IPS-20b (cell line): Measurements from ENCODE around the gene BIRC2.
"Not testable (repeated sequence)": the region's sequence is repeated elsewhere in the genome, so short reads cannot be mapped to it uniquely, and the experiment has no call there.

Source experiments
- H3K27ac ChIP-seq: one replicate; pipeline ENCODE4 v1.5.1; 2013; ENCODE audit warnings: low read length
- H3K27me3 ChIP-seq: 2 replicates; pipeline ENCODE4 v1.6.1; 2013; ENCODE audit warnings: mild to moderate bottlenecking, low read length, inconsistent platforms; ENCODE audit not compliant: insufficient read depth
- H3K36me3 ChIP-seq: 2 replicates; pipeline ENCODE4 v1.6.1; 2013; ENCODE audit warnings: low read depth, mild to moderate bottlenecking, inconsistent platforms, low read length, moderate library complexity; ENCODE audit not compliant: insufficient read depth
- H3K4me1 ChIP-seq: 2 replicates; pipeline ENCODE4 v1.6.1; 2013; ENCODE audit warnings: mild to moderate bottlenecking, control low read depth, inconsistent platforms, low read length, moderate library complexity; ENCODE audit not compliant: insufficient read depth
- H3K4me3 ChIP-seq: 2 replicates; pipeline ENCODE4 v1.5.1; 2013; ENCODE audit warnings: mild to moderate bottlenecking, low read length, inconsistent platforms
- H3K9ac ChIP-seq: 2 replicates; pipeline ENCODE4 v1.6.1; 2013; ENCODE audit warnings: low read depth, mild to moderate bottlenecking, inconsistent platforms, low read length, moderate library complexity
- H3K9me3 ChIP-seq: 2 replicates; pipeline ENCODE4 v1.6.1; 2013; ENCODE audit warnings: mild to moderate bottlenecking, low read depth, low read length, inconsistent platforms; ENCODE audit not compliant: insufficient read depth

Gene BIRC2

DNA sequence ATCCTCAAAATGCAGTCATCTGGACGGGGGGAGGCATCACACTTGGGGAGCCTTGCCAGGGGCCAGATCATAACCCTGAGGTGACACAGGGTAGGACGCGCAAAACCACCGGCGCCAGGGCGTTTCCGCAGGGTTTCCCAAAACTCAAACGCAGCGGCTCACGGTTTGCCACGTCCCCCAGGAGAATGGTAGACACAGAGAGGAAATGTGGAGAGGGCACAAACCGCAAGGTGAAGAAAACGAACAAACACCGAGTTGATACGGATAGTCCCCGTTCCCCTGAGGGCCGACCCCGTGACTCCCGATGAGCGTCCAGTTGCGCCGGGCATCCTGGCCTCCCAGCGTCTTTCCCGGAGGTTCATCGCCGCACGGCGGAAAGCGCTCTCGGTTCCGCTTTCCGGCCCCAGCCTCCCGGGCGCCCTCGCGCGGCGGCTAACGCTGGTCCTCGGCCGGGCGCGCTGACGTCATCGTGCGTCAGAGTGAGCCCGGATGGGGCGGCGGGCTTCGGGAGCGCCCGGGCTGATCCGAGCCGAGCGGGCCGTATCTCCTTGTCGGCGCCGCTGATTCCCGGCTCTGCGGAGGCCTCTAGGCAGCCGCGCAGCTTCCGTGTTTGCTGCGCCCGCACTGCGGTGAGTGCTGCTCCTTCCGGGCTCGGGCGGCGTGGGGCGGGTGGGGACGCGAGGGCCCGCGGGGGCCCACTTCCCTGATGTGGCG lies at the start of gene BIRC2:
Gene BIRC2 (plus strand): TSS at position 467 of the 714 bp plus-strand sequence. CDS start 2,641 bp downstream, outside the sequence.
- Histone ChIP-seq H3K36me3 (peaks cover 6% of the 10 kb centered on the region), H3K27me3 (no peaks in the 10 kb centered on the region), H3K27ac (peak within 1 kb of the TSS; percentile 78), H3K4me1 (peaks cover 5% of the 10 kb centered on the region; the same call in 1 of the 2 replicates), H3K9me3 (no peaks in the 10 kb centered on the region), H3K9ac (peak within 1 kb of the TSS; percentile 90), H3K4me3 (peak within 1 kb of the TSS; percentile 91)

DNA sequence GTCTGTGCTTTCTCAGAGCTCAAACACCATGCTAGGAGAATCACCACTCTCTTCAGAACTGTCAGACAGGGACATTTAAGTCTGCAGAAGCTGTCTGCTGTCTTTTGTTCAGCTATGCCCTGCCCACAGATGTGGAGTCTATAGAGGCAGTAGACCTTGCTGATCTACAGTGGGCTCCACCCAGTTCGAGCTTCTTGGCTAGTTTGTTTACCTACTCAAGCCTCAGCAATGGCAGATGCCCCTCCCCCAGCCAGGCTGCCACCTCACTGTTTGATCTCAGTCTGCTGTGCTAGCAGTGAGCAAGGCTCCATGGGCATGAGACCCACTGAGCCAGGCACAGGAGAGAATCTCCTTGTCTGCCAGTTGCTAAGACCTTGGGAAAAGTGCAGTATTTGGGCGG lies 46.2 kb upstream of the BIRC2 start:
- peaks cover 16% of the 10 kb centered on the region; the same call in 1 of the 2 replicates for H3K9me3 ChIP-seq
- H3K36me3 ChIP-seq, H3K4me3 ChIP-seq, H3K9ac ChIP-seq, H3K4me1 ChIP-seq, H3K27ac ChIP-seq, H3K27me3 ChIP-seq: not testable (repeated sequence)

DNA sequence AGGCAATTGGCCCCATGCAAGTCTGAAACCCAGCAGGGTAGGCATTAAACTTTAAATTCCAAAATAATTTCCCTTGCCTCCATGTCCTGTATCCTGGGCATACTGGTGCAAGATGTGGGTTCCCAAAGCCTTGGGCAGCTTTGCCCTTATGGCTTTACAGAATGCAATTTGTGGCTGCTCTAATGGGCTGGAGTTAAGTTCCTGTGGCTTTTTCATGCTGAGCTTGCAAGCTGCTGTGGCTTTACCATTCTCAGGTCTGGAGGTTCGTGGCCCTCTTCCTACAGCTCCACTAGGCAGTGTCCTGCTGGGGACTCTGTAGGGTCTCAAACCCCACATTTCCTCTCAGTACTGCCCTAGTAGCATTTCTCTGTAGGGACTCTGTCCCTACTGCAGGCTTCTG lies 44.8 kb upstream of the BIRC2 start:
- Histone ChIP-seq H3K27ac (no peak overlapping the region), H3K4me3 (no peak overlapping the region), H3K27me3 (no peaks in the 10 kb centered on the region), H3K36me3 (no peaks in the 10 kb centered on the region), H3K4me1 (peaks cover 5% of the 10 kb centered on the region), H3K9ac (no peak overlapping the region), H3K9me3 (peaks cover 16% of the 10 kb centered on the region; the same call in 1 of the 2 replicates)

DNA sequence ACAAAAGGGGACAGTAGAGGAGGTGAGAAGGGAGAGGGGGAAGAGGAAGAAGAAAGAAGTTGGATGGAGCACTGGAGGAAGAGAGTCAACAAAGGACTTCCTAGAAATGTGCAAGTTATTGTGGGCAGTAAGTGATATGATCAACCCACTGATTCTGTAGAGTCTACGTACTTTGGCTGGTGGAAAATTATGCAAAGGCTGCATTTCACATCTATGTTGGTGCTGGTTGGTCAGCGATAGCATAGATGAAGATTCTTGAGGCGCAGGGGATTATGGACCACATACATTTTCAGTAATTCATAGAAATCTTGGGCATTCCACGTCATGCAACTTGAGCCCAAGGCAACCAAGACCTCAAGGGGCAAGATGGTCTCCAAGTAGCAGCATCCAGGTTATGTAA lies 42.3 kb upstream of the BIRC2 start:
- Histone ChIP-seq H3K9me3 (peaks cover 16% of the 10 kb centered on the region; the same call in 1 of the 2 replicates), H3K9ac (no peak overlapping the region), H3K4me1 (peaks cover 5% of the 10 kb centered on the region), H3K4me3 (no peak overlapping the region), H3K27me3 (no peaks in the 10 kb centered on the region), H3K36me3 (no peaks in the 10 kb centered on the region), H3K27ac (no peak overlapping the region)

DNA sequence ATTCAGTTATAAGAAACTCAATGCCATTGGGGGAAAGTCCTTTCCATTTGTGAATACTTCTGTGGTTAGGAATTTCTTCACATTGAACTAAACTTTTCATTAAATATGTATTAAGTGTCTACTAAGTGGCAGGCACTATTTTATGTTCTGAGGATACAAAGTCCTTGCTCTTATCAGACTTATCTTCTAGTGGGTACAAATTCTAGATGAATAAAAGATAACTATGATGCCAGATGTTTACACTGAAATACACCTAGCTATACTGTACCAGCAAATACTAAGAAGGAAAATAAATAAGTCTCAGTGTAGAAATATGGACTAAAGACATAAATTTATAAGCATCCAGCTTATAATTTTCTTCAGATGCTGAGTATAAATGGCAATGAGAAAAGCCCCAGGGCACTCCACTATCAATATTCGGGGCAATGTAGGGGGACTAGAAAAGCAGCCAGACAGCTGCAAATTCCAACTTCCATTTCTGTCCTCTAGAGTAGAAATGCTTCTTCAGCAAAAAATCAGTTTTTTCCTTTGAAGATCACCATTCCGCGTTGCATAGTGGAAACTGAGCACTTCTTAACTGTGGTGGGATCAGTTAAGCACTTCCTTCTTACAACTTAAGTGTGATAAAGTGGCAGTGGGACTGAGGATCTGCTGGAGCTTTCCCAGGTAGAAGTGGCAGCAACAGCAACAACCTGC lies 41.5 kb upstream of the BIRC2 start:
- H3K4me1 ChIP-seq: peaks cover 5% of the 10 kb centered on the region
- H3K9ac ChIP-seq: no peak overlapping the region
- H3K9me3 ChIP-seq: peaks cover 16% of the 10 kb centered on the region; the same call in 1 of the 2 replicates
- no peak overlapping the region for H3K27ac ChIP-seq
- H3K4me3 ChIP-seq: no peak overlapping the region
- H3K36me3 ChIP-seq: no peaks in the 10 kb centered on the region
- no peaks in the 10 kb centered on the region for H3K27me3 ChIP-seq

DNA sequence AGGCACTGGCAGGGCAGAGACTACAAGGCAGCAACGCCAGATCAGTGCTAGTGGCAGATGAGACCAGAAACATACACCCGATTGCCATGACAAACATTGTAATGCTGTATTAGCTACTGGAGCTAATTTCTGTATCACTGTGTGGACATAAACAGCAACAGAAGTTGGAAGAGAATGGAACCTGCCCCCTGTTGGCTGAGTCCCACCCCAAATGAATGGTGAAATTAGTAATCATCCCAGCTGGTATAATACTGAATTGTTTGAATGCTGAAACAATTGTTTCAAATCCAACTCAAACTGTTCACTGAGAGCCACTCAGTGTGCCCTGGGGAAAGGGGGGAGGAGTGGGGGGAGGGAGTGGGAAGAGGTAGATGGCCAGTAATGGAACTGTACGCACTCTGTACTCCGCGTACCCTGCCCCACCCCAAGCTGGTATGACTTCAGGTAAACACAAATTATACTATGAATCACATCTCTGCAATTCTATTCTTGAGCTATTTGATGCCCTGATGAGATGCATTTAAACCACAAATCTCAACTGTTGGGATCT lies 40.9 kb upstream of the BIRC2 start:
- no peaks in the 10 kb centered on the region for H3K27me3 ChIP-seq
- H3K4me3 ChIP-seq: no peak overlapping the region
- H3K36me3 ChIP-seq: no peaks in the 10 kb centered on the region
- peaks cover 16% of the 10 kb centered on the region; the same call in 1 of the 2 replicates for H3K9me3 ChIP-seq
- H3K4me1 ChIP-seq: peaks cover 5% of the 10 kb centered on the region
- H3K27ac ChIP-seq: no peak overlapping the region
- H3K9ac ChIP-seq: no peak overlapping the region

DNA sequence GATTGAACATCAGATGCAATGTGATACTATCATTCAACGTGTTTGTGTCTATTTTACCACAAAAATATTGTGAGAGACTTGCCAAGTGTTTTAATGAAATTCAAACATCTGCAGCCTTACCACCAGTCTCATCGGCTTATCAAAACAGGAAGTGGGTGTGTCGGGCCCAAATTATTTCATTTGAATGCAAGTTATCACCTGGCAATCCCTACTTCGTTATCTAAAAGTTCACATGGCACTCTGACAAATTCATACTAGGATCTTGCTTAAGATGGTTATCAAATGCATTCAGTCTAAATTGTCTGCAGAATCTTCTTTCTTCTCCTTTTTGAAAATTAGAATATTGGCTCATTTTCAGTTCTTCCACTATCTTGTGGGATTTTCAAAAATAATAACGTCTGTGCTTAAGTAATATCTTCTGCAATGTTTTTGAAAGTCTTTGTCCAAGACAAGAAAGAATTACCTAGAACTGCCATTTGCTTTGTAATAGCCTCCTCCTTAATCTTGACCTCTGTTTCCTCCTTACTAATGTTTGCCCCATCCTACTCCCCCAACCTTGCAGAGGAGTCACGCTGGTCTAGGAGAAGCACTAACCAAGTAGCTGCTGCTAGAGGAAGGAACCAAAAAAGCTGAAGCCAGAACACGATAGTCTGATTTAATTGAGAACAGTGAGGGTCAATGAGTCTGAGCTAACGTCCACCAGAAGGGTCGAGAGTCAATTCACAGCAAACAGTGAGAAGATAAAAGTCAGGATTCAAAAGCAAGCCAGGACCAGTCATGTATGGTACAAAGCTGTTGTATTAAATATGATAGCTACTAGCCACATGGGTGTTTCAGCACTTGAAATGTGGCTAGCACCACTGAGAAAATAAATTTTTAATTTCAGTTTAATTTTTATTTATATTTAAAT lies 39.9 kb upstream of the BIRC2 start:
- Histone ChIP-seq H3K36me3 (no peaks in the 10 kb centered on the region), H3K27ac (no peak overlapping the region), H3K27me3 (no peaks in the 10 kb centered on the region), H3K4me1 (peaks cover 5% of the 10 kb centered on the region), H3K9me3 (peaks cover 10% of the 10 kb centered on the region; the same call in 1 of the 2 replicates), H3K4me3 (no peak overlapping the region), H3K9ac (no peak overlapping the region)

DNA sequence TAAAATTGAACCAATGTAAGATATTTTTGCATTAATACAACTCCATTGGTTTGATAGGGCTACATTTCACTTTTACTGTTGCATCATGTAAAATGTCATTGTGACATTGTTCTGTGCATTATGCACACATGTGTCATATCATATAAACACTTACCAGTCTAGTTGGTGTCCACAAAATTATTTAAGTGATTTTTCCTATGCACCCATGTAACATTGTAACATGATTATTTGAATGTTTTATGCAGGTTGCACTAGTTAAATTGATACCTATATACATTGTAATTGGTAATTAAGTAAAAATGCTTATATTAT lies 39.3 kb upstream of the BIRC2 start:
- H3K36me3 ChIP-seq: no peaks in the 10 kb centered on the region
- H3K27me3 ChIP-seq: no peaks in the 10 kb centered on the region
- no peak overlapping the region for H3K4me3 ChIP-seq
- H3K9me3 ChIP-seq: peaks cover 6% of the 10 kb centered on the region; the same call in 1 of the 2 replicates
- peaks cover 5% of the 10 kb centered on the region for H3K4me1 ChIP-seq
- no peak overlapping the region for H3K27ac ChIP-seq
- H3K9ac ChIP-seq: no peak overlapping the region

DNA sequence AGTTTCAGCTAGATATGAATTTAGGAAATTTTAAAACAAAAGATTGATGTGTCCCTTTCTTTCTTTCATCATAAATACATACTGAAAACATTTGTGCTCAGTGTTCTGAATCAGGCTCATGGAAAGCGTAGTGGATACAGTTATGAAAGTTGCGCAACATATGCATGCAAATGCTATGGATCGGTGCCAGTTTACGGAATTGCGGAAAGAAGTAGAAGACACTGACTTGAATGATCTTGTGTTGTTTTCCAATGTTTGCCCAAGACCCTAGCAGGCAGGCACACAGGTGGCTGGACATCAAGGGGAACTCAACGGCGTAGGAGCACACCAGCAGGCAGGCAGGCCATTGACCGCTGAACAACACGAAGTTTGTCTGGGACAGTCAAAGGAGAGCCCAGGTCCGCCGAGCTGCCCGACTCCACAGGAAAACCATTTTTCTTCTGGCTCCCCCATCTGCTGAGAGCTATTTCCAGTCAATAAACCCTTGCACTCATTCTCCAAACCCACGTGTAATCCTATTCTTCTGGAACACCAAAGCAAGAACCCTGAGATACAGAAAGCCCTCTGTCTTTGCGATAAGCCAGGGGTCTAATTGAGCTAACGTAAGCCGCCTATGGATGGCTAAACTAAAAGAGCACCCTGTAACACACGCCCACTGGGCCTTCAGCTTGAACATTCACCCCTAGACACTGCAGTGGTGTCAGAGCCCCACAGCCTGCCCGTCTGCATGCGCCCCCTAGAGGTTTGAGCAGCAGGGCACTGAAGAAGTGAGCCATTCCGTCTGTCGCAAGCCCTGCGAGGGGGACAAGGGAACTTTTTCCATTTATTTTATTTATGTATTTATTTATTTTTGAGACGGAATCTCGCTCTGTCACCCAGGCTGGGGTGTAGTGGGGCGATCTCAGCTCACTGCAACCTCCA lies 37.1 kb upstream of the BIRC2 start:
- no peak overlapping the region for H3K9ac ChIP-seq
- no peaks in the 10 kb centered on the region for H3K36me3 ChIP-seq
- no peak overlapping the region for H3K4me3 ChIP-seq
- H3K9me3 ChIP-seq: no peaks in the 10 kb centered on the region
- H3K4me1 ChIP-seq: peaks cover 5% of the 10 kb centered on the region
- no peaks in the 10 kb centered on the region for H3K27me3 ChIP-seq
- H3K27ac ChIP-seq: no peak overlapping the region

DNA sequence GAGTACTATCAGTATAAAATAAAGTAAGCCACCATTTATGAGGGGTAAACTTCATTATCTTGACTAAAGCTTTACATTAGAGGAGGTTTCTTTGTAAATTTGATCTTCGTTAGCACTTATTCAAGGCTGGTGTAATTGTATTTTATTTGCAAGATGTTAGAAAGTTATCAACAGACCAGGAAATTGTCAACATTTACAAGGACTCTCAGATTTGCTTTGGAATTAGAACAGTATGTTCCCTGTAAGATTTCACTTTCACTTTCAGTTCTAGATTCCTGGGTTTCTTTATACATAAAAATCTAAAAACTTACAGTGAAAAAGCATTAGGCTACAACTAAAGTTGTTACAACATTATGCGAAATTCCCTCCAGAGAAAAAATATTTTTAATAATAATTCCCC lies 34.3 kb upstream of the BIRC2 start:
- Histone ChIP-seq H3K36me3 (no peaks in the 10 kb centered on the region), H3K27me3 (peaks cover 7% of the 10 kb centered on the region), H3K4me1 (no peaks in the 10 kb centered on the region), H3K27ac (no peak overlapping the region), H3K4me3 (no peak overlapping the region), H3K9me3 (no peaks in the 10 kb centered on the region), H3K9ac (no peak overlapping the region)
